NCI-H82 (cell line): ENCODE data around the gene SRM.

Source experiments
- DNase-seq: peaks from one replicate; lab custom pipeline; 2025; lab: John Stamatoyannopoulos, UW

The SRM gene

DNA sequence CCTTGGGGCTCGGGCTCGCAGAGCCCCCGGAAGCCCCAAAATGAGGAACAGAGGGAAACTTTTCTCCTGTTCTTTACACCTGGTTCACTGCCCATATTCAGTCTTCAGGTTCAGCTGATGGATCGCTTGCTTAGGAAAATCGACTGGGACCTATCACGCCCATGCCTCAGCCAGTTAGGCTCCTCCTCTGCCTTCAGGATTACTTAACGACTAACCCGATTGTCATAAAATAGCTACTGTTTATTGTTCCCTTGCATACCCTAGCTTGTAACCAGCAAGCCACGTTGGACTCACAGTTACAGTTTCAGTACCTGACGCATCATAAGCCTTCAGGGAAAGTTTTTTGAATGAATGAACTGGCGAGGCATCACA lies 46.7 kb downstream of the SRM start:
- DNase-seq = peak; percentile 77

DNA sequence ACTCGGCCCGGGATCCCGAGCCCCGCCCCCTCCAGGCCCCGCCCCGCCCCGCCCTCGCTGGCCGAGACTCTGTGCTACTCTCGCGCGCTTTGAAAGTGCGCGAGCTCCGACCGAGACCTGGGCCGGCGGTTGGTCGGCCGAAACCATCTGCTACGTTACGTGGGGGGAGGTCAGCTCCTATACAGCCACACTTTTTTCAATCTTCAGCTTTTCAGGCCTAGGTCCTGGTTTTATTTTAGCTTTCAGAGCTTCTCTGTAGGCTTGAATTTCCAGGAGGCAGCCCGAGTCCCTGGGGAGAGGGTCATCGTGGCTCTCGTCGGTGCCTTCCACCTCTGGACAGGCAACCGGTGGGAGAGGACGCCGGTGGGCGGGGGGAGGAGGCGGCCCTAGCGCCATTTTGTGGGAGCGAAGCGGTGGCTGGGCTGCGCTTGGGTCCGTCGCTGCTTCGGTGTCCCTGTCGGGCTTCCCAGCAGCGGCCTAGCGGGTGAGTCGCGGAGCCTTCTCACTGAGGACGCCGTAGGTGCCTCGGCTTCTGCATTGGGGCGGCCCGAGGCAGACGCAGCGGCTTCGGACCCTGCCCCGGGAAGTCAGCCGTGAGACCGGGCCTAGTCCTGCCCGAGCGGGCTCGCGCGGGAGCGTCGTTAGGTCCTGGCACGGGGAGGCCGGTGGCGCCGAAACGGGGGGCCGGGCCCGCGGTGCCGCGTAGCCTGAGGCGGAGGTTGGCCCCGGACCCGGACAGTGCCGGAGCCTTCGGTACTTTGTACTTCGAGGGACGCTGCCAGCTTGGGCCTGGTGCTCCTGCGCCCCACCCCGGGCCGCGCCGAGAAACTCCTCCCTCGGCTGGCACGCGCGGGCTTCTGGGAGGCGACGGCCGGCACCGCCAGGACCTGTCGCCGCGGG lies 47.3 kb downstream of the SRM start, which contains the start of gene TARDBP:
Gene TARDBP (plus strand): TSS at position 395 of the 900 bp plus-strand sequence. CDS start 1,074 bp downstream, outside the sequence.
- peak; percentile 96 for DNase-seq
